MM.1S (cell line): Measurements from ENCODE around the gene ZNF580.
A peak's percentile ranks its signal among the peaks of the same experiment; 100 is the strongest.

Experiments
- DNase-seq: peaks from one replicate; pipeline ENCODE4 v3.0.0-alpha.2; 2015
- H2AFZ ChIP-seq: fragments of 300-600 bp; sonication (generic); 2 replicates; pipeline ENCODE4 v1.6.0; 2016; ENCODE audit warnings: antibody characterized with exemption, low read length
- H3F3A ChIP-seq: fragments of 300-600 bp; sonication (generic); 2 replicates; pipeline ENCODE4 v1.6.1; 2016; ENCODE audit warnings: mild to moderate bottlenecking, antibody characterized with exemption, low read length, moderate library complexity, mixed read lengths; ENCODE audit not compliant: insufficient read depth
- H3K27ac ChIP-seq: fragments of 300-600 bp; sonication (generic); 2 replicates; pipeline ENCODE4 v1.5.1; 2016; ENCODE audit warnings: mild to moderate bottlenecking, low read length
- H3K27me3 ChIP-seq: fragments of 300-600 bp; sonication (generic); replicated peaks from 2 replicates; pipeline ENCODE4 v1.6.0; 2016; ENCODE audit warnings: low read length; ENCODE audit not compliant: insufficient read depth
- H3K36me3 ChIP-seq: fragments of 300-600 bp; sonication (generic); replicated peaks from 2 replicates; pipeline ENCODE4 v1.6.1; 2016; ENCODE audit warnings: mild to moderate bottlenecking, low read length, mixed read lengths; ENCODE audit not compliant: insufficient read depth
- H3K4me1 ChIP-seq: fragments of 300-600 bp; sonication (generic); 2 replicates; pipeline ENCODE4 v1.6.1; 2016; ENCODE audit warnings: low read length, mixed read lengths
- H3K4me2 ChIP-seq: fragments of 300-600 bp; sonication (generic); 2 replicates; pipeline ENCODE4 v1.6.0; 2016; ENCODE audit warnings: low read depth, low read length
- H3K4me3 ChIP-seq: fragments of 300-600 bp; sonication (generic); 2 replicates; pipeline ENCODE4 v1.5.1; 2016; ENCODE audit warnings: low read length, mixed read lengths
- H3K79me2 ChIP-seq: fragments of 300-600 bp; sonication (generic); 2 replicates; pipeline ENCODE4 v1.6.1; 2016; ENCODE audit warnings: mixed run types, low read length, mixed read lengths
- H3K9ac ChIP-seq: fragments of 300-600 bp; sonication (generic); 2 replicates; pipeline ENCODE4 v1.6.1; 2016; ENCODE audit warnings: low read length, mixed read lengths
- H3K9me2 ChIP-seq: fragments of 300-600 bp; sonication (generic); replicated peaks from 2 replicates; pipeline ENCODE4 v1.6.1; 2016; ENCODE audit warnings: mild to moderate bottlenecking, low read length, mixed read lengths; ENCODE audit not compliant: insufficient read depth
- H3K9me3 ChIP-seq: fragments of 300-600 bp; sonication (generic); replicated peaks from 2 replicates; pipeline ENCODE4 v1.6.1; 2016; ENCODE audit warnings: mild to moderate bottlenecking, low read length, mixed read lengths; ENCODE audit not compliant: insufficient read depth
- H4K20me1 ChIP-seq: fragments of 300-600 bp; sonication (generic); 2 replicates; pipeline ENCODE4 v1.6.1; 2016; ENCODE audit warnings: mild to moderate bottlenecking, low read length, moderate library complexity, mixed read lengths; ENCODE audit not compliant: insufficient read depth
- EZH2 ChIP-seq: fragments of 300-600 bp; sonication (generic); optimal IDR thresholded peaks from 2 replicates; pipeline ENCODE3; 2017; ENCODE audit warnings: low read depth, mild to moderate bottlenecking, antibody characterized with exemption, low read length, mixed read lengths
- EZH2phosphoT487 ChIP-seq: fragments of 300-600 bp; sonication (generic); IDR thresholded peaks from 2 replicates; pipeline ENCODE4 v1.6.1; 2018; ENCODE audit warnings: antibody characterized with exemption, low read length
- TF ChIP-seq, protein P1 (sequence below): fragments of 300-600 bp; sonication (generic); IDR thresholded peaks from 2 replicates; pipeline ENCODE4 v1.5.1; 2016; ENCODE audit warnings: antibody characterized with exemption, low read length, mixed read lengths

The ZNF580 gene

DNA sequence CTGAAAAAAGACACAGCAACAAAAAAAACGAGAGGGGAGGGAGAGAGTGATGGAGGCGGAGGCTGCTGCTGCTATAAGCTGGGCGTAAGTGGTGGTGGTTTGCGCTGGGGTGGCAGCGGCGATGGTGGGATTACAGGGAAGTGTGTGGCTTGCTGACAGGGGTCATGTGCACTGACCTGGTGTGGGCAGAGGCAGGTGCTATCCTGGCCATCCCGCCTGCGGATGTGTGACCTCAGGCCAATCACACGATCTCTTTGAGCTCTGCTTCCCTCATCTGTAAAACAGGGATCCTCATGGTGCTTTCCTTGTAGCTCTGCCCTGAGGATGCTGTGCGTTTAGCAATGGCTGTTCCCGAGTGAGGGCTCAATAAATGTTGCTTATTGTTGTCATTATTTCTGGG lies 3.3 kb upstream of the ZNF580 start:
- H3K4me2 ChIP-seq, result no peak overlapping the region
- H3F3A ChIP-seq, result peaks cover 30% of the 10 kb centered on the region
- no peaks in the 10 kb centered on the region for H4K20me1 ChIP-seq
- H2AFZ ChIP-seq, result no peak overlapping the region
- H3K79me2 ChIP-seq, result peaks cover 39% of the 10 kb centered on the region
- no peak overlapping the region for H3K9ac ChIP-seq
- H3K4me1 ChIP-seq, result peaks cover 24% of the 10 kb centered on the region
- no peaks in the 10 kb centered on the region for H3K27me3 ChIP-seq
- H3K9me2 ChIP-seq, result no peaks in the 10 kb centered on the region
- no peak overlapping the region for H3K4me3 ChIP-seq
- H3K27ac ChIP-seq, result no peak overlapping the region
- H3K9me3 ChIP-seq, result no peaks in the 10 kb centered on the region
- TF ChIP-seq EZH2 (no peak), EZH2phosphoT487 (no peak)
- TF ChIP-seq, protein P1, sequence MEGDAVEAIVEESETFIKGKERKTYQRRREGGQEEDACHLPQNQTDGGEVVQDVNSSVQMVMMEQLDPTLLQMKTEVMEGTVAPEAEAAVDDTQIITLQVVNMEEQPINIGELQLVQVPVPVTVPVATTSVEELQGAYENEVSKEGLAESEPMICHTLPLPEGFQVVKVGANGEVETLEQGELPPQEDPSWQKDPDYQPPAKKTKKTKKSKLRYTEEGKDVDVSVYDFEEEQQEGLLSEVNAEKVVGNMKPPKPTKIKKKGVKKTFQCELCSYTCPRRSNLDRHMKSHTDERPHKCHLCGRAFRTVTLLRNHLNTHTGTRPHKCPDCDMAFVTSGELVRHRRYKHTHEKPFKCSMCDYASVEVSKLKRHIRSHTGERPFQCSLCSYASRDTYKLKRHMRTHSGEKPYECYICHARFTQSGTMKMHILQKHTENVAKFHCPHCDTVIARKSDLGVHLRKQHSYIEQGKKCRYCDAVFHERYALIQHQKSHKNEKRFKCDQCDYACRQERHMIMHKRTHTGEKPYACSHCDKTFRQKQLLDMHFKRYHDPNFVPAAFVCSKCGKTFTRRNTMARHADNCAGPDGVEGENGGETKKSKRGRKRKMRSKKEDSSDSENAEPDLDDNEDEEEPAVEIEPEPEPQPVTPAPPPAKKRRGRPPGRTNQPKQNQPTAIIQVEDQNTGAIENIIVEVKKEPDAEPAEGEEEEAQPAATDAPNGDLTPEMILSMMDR, result no peak
- H3K36me3 ChIP-seq, result no peaks in the 10 kb centered on the region
- DNase-seq, result no peak

DNA sequence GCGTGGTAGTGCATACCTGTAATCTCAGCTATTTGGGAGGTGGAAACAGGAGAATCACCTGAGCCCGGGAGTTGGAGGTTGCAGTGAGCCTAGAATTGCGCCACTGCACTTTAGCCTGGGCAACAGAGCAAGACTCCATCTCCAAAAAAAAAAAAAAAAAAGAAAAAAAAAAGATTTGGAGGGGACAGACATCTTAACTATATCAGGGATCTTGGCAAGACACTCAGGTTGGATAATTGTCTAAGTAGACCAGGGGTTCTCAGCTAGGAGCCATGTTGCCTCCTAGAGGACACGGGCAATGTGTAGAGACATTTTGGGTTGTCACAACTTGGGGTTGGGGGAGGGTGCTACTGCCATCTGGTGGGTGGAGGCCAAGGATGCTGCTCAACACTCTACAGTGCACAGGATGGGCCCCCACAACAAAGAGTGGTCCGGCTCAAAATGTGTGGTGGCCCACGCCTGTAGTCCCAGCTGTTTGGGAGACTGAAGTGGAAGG lies 1.9 kb upstream of the ZNF580 start:
- Histone ChIP-seq H3K9ac (no peak overlapping the region), H3F3A (peaks cover 25% of the 10 kb centered on the region), H3K36me3 (no peaks in the 10 kb centered on the region), H3K27ac (no peak overlapping the region), H3K9me2 (no peaks in the 10 kb centered on the region), H3K27me3 (no peaks in the 10 kb centered on the region), H3K4me3 (no peak overlapping the region), H4K20me1 (no peaks in the 10 kb centered on the region), H3K4me2 (no peak overlapping the region), H3K9me3 (no peaks in the 10 kb centered on the region), H3K79me2 (peaks cover 41% of the 10 kb centered on the region), H3K4me1 (peaks cover 32% of the 10 kb centered on the region), H2AFZ (no peak overlapping the region)
- DNase-seq, result peak; percentile 75
- TF ChIP-seq EZH2 (no peak), EZH2phosphoT487 (no peak)
- TF ChIP-seq, protein P1, result peak; percentile 65

DNA sequence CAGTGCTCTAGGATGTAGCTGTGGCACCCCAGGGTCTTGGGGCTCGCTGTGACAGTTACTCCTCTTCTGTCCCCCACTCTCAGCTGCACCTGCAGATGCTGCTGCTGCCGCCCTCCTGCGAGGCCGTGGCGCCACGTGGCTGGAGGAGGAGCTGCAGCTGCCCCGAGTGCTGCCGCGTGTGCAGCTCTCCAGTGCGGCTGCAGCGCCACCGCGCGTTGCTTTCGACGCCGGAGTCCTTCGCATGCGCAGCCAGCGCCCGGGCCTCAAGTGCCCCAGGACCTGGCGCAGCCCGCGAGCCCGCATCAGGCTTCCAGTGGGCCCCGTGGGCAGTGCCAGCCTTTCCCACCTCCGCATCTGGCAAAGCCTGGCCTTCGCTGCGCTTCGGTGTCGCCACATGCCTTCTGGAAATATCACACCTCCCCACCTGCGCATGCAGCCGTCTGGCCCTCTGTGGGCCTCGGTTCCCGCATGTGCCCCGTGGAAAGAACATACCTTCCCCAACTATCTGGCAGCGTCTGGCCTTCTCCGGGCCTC lies 692 bp upstream of the ZNF580 start:
- Histone ChIP-seq H3K36me3 (no peaks in the 10 kb centered on the region), H3K4me1 (peaks cover 42% of the 10 kb centered on the region), H3K4me3 (peak overlapping the region; percentile 90), H3K9me2 (no peaks in the 10 kb centered on the region), H3K4me2 (peak overlapping the region; percentile 97), H4K20me1 (no peaks in the 10 kb centered on the region), H3K9me3 (no peaks in the 10 kb centered on the region), H2AFZ (peak overlapping the region; percentile 37), H3K27me3 (no peaks in the 10 kb centered on the region), H3K9ac (peak overlapping the region; percentile 78; the same call in 1 of the 2 replicates), H3F3A (peaks cover 25% of the 10 kb centered on the region), H3K79me2 (peaks cover 50% of the 10 kb centered on the region), H3K27ac (no peak overlapping the region)
- no peak for DNase-seq
- TF ChIP-seq EZH2phosphoT487 (no peak), EZH2 (no peak)
- TF ChIP-seq, protein P1, result no peak
